GM12892 (cell line): ENCODE measurements around the gene NR2E3.

Source experiments
- POLR2A ChIP-seq: IDR thresholded peaks from 2 replicates; pipeline ENCODE4 v1.6.1; 2011; ENCODE audit warnings: low read depth, low read length, control low read depth
- POLR2AphosphoS5 ChIP-seq: IDR thresholded peaks from 2 replicates; pipeline ENCODE4 v1.6.1; 2011; ENCODE audit warnings: low read depth, low read length, control low read depth

- TF ChIP-seq POLR2AphosphoS5 = no peak
- no peak for TF ChIP-seq POLR2A
These were observed 18.4 kb upstream of the NR2E3 start for GRCh38 chr15:71791975-71792374.
